Measurements from ENCODE around the gene WDR37. TPM values are rescaled to one million over a fixed set of nuclear protein-coding genes. Genes with fewer than 3 reads are reported as not detected.

The WDR37 gene
- total and polyA plus RNA-seq, 10 of the 15 experiments (the other 5 are each of a cell fraction or from before 2014, with no cell fraction given) = 1.9 to 11.1 (median 7.1) TPM

DNA sequence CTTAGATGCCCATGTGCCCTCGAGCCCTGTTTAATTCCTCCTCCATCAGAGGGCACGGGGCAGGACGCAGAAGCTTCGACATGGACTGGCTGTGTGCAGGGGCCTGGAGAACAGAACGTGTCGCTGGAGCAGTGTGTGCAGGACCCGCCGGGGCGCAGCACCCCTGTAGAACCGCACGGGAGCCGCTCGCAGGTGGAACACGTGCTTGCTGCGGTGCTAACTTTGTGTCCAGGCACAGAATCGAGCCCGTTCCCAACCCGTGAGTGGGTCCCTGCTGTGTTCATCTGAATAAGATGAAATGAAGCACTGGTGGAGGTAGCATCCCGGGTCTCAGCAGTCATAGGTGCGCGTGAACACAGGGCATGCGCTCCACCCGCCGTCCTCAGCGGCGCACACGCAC lies 116.9 kb downstream of the WDR37 start:
- Histone ChIP-seq H4K20me1 (ENCODE audit: control insufficient read depth, insufficient read depth) (no peaks in the 10 kb centered on the region), H3K4me1 (ENCODE audit: control insufficient read depth, insufficient read depth, low read length) (no peaks in the 10 kb centered on the region), H3K27ac (ENCODE audit: control insufficient read depth, insufficient read depth) (no peak overlapping the region), H3K9ac (ENCODE audit: control insufficient read depth, insufficient read depth, low read length) (no peak overlapping the region), H3K9me3 (replicated peaks; ENCODE audit: control insufficient read depth, insufficient read depth, low read length) (no peaks in the 10 kb centered on the region), H2AFZ (ENCODE audit: control insufficient read depth, low read depth, low read length) (no peak overlapping the region), H3K27me3 (replicated peaks in 1 of 2; ENCODE audit: control insufficient read depth in 2 of 2, insufficient read depth in 2 of 2, low read length in 1 of 2) (peaks cover 0 to 2% of the 10 kb centered on the region in 2 experiments; a peak in 2 of 4 replicates), H3K4me3 (no peak overlapping the region), H3K79me2 (ENCODE audit: control insufficient read depth, insufficient read depth, low read length) (no peaks in the 10 kb centered on the region), H3K4me2 (ENCODE audit: control insufficient read depth, insufficient read depth) (no peak overlapping the region), H3K36me3 (ENCODE audit: control insufficient read depth in 2 of 2, insufficient read depth in 2 of 2, low read length in 1 of 2) (no peaks in the 10 kb centered on the region)
- FAIRE-seq = no peak
- ChIA-PET POLR2A (no interaction called here), RAD21 (ENCODE audit: unreplicated experiment) (no interaction called here), SMC1A (ENCODE audit: uncharacterized antibody, unreplicated experiment) (no interaction called here), CTCF (no interaction called here)
- in situ Hi-C loops (cut with MboI) (no loop called here), intact Hi-C loops (cut with micrococcal nuclease; ENCODE audit: unreplicated experiment) (no loop called here)
- TF ChIP-seq HDGF (IDR thresholded peaks at IDR 0.05) (no peak), PAX8 (IDR thresholded peaks at IDR 0.05) (no peak), YBX1 (IDR thresholded peaks at IDR 0.05) (no peak), USF1 (IDR thresholded peaks at IDR 0.05; ENCODE audit: borderline replicate concordance, extremely low read length, insufficient read depth, low read depth, low read length) (no peak), TBL1XR1 (IDR thresholded peaks at IDR 0.05; ENCODE audit: low read depth, low read length) (no peak), IKZF1 (conservative IDR thresholded peaks at IDR 0.05) (no peak), RUNX3 (IDR thresholded peaks at IDR 0.05; ENCODE audit: low read length) (no peak), IKZF2 (IDR thresholded peaks at IDR 0.05) (no peak), POU2F2 (IDR thresholded peaks at IDR 0.05; ENCODE audit: borderline replicate concordance, low read depth, low read length) (no peak), BCL11A (IDR thresholded peaks at IDR 0.05; ENCODE audit: low read depth, low read length) (no peak)
- TF ChIP-seq, protein P1, sequence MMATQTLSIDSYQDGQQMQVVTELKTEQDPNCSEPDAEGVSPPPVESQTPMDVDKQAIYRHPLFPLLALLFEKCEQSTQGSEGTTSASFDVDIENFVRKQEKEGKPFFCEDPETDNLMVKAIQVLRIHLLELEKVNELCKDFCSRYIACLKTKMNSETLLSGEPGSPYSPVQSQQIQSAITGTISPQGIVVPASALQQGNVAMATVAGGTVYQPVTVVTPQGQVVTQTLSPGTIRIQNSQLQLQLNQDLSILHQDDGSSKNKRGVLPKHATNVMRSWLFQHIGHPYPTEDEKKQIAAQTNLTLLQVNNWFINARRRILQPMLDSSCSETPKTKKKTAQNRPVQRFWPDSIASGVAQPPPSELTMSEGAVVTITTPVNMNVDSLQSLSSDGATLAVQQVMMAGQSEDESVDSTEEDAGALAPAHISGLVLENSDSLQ (IDR thresholded peaks at IDR 0.05) = no peak
- TF ChIP-seq, protein P2, sequence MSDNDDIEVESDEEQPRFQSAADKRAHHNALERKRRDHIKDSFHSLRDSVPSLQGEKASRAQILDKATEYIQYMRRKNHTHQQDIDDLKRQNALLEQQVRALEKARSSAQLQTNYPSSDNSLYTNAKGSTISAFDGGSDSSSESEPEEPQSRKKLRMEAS (IDR thresholded peaks at IDR 0.05; ENCODE audit: low read depth, low read length) = no peak
- TF ChIP-seq, protein P3, sequence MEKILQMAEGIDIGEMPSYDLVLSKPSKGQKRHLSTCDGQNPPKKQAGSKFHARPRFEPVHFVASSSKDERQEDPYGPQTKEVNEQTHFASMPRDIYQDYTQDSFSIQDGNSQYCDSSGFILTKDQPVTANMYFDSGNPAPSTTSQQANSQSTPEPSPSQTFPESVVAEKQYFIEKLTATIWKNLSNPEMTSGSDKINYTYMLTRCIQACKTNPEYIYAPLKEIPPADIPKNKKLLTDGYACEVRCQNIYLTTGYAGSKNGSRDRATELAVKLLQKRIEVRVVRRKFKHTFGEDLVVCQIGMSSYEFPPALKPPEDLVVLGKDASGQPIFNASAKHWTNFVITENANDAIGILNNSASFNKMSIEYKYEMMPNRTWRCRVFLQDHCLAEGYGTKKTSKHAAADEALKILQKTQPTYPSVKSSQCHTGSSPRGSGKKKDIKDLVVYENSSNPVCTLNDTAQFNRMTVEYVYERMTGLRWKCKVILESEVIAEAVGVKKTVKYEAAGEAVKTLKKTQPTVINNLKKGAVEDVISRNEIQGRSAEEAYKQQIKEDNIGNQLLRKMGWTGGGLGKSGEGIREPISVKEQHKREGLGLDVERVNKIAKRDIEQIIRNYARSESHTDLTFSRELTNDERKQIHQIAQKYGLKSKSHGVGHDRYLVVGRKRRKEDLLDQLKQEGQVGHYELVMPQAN (conservative IDR thresholded peaks at IDR 0.05) = no peak
- ATAC-seq = no peak
- DNase-seq (ENCODE audit: low read depth, low spot score) = no peak
- BruUV-seq (replicated peaks) = no TSS peak
- 53% methylated on average over 27 of the region's 27 CpGs for WGBS (ENCODE audit: insufficient coverage, insufficient replicate concordance, low lambda C conversion rate, missing lambda C conversion rate)

Measured in GM12878 (cell line).